HT-29 (cell line): ENCODE data around the gene ZP3. TPM values are rescaled to one million over a fixed set of nuclear protein-coding genes. Genes with fewer than 3 reads are reported as not detected.
A peak's percentile ranks its signal among the peaks of the same experiment; 100 is the strongest.
"Not testable (repeated sequence)": the region's sequence is repeated elsewhere in the genome, so short reads cannot be mapped to it uniquely, and the experiment has no call there.

Experiments
- DNase-seq: peaks from one replicate; pipeline ENCODE4 v3.0.0-alpha.2; 2015; ENCODE audit warnings: low spot score
- total RNA-seq: library from RNA; depleted of rRNA; stranded (reverse); fragments of >200 nt; shearing (Covaris generic); gene quantifications from 2 replicates; pipeline ENCODE4 v1.2.3, GENCODE V29; 2014

The ZP3 gene
- total RNA-seq, 1 experiment from 2014 or later, result 16.4 TPM

GRCh38 chr7:76403780-76404494 is 20.8 kb upstream of the ZP3 start:
- DNase-seq, result no peak

DNA sequence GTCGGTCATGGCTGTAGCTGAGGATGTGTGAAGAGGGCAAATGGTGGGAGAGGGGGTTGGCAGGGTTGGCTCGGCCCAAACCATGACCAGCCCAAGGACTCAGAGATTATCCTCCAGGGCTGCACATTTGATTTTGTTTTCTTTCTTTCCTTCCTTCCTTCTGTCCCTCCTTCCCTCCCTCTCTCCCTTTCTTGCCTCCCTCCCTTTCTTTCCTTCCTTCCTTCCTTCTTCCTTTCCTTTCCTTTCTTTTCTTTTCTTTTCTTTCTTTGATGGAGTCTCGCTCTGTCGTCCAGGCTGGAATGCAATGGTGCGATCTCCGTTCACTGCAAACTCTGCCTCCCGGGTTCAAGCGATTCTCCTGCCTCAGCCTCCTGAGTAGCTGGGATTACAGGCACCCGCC is 19.0 kb upstream of the ZP3 start:
- DNase-seq, result no peak

DNA sequence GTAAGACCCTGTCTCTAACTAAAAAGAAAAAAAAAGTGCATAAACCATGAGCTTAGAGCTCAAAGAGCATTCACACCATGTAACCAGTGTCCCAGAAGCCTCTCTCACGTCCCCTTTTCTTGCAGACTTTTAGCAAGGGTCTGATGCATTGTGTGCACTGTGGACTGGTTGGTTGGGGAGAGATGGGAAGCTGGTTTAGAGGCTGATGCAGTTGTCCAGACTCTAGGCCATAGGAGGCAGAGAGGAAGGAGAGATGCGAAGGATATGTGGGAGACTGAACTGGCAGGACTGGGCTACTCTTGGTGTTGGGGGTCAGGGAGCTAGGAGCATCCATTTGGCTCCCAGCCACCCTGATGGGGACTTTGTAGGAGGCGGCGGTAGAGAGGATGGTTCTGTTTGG is 17.0 kb upstream of the ZP3 start:
- DNase-seq, result no peak

DNA sequence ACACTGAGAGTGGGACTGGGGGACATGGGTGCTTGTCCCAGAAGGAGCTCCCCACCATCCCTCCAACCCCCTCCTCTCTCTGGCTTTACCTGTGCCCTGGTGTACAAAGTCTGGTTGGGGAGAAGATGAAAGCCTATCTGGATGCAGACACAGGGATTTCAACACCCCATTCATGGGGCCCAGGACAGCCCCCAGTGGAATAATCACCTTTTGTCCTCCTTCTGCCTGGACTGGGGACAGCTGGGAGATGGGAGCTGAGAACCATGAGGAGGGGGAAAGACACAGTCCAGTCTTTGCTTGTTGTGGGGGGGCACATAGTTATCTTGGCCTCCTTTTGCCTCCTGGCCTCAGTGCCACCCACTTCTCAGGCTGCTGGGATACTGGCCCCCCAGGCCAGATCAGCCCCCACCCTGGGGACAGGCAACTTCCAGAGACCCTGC is 16.6 kb upstream of the ZP3 start:
- no peak for DNase-seq

- no peak for DNase-seq
These were observed 15.2 kb upstream of the ZP3 start, which contains the start of gene SSC4D for GRCh38 chr7:76409537-76409936. Gene SSC4D (minus strand): TSS chr7:76409697. CDS start chr7:76404439, 5,258 bp downstream.

DNA sequence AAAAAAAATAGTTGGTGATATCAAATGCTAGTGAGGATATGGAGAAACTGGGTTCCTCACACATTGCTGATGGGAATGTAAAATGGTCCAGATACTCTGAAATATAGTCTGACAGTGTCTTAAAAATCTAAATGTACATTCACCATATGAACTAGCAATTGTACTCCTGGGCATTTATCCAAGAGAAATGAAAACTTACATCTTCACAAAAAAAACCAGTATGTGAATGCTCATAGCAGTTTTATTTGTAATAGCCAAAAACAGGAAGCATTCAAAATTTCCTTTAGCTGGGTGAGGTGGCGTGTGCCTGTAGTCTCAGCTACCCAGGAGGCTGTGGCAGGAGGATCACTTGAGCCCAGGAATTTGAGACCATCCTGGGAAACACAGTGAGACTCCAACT is 13.1 kb upstream of the ZP3 start:
- no peak for DNase-seq

DNA sequence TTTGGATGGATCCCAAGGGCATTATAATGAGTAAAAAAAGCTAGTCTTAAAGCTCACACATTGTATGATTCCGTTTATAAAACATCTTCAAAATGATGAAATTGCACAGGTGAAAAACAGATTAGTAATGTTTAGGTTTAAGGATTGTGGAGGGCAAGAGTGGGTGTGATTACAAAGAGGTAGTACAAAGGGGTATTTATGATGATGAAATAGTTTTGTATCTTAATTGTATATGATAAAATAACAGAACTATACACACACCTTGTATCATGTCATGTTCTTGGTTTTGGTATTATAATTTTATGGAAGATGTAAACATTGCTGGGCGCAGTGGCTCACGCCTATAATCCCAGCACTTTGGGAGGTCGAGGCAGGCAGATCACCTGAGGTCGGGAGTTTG is 12.5 kb upstream of the ZP3 start:
- no peak for DNase-seq

DNA sequence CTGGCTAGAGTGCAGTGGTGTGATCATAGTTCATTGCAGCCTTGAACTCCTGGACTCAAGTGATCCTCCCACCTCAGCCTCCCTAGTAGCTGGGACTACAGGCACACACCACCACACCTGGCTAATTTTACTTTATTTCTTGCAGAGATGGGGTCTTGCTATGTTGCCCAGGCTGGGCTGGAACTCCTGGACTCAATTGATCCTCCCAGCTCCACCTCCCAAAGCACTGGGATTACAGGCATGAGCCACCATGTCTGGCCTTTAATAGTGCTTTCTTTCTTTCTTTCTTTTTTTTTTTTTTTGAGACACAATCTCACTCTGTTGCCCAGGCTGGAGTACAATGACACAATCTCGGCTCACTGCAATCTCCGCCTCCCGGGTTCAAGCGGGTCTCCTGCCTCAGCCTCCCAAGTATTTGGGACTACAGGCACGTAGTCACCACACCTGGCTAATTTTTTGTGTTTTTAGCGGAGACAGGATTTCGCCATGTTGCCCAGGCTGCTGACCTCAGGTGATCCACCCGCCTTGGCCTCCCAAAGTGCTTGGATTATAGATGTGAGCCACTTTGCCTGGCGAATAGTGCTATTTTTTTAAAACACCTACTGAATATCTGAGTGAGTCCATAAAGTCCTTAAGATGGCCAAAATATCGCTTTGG is 7.0 kb upstream of the ZP3 start:
- not testable (repeated sequence) for DNase-seq

GRCh38 chr7:76421097-76421496 is 3.7 kb upstream of the ZP3 start:
- DNase-seq, result not testable (repeated sequence)

DNA sequence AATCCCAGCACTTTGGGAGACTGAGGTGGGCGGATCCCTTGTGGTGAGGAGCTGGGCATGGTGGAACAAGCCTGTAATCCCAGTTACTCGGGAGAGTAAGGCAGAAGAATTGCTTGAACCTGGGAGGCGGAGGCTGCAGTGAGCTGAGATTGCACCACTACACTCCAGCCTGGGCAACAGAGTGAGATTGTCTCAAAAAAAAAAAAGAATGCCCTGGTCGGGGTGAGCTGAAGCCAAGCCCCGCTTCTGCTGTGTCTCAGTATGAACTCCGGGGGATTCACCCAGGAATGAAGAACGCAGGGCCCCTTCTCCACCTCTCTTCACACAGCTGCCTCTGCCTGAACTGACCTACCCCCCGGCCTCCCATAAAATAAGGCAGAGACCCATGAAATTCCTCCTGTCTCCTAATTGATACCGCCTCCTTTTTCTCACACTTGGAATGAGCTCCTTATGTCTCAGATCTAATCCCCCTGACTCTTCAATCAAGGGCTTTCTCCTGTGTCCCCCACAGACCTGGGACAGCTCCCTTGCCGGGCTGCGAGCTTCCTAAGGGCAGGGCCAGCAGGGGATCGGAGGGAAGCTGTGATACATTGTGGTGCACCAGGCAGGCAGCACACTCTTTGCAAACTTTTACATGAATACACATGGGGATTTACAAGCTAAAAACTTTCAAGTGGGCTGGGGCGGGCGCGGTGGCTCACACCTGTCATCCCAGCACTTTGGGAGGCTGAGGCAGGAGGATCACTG is 911 bp upstream of the ZP3 start:
- no peak for DNase-seq

DNA sequence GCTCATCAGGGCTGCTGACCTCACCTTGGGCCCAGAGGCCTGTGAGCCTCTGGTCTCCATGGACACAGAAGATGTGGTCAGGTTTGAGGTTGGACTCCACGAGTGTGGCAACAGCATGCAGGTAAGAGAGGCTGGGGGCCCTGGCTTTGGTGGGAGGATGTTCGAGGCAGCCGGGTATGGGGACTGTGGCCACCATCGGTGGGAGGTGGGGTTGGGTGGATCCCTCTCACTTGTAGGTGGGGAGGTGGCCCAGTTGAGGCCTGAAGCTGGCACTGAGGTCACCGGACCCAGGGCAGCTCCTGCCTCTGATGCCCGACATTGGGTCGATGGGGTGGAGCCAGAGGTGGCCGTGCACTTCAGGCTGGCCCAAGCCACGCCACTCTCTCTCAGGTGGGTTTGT is 406 bp downstream of the ZP3 start:
- DNase-seq, result no peak

- not testable (repeated sequence) for DNase-seq
These were observed 808 bp downstream of the ZP3 start for GRCh38 chr7:76425558-76425957.

GRCh38 chr7:76426246-76426645 is 1.5 kb downstream of the ZP3 start:
- DNase-seq, result no peak

DNA sequence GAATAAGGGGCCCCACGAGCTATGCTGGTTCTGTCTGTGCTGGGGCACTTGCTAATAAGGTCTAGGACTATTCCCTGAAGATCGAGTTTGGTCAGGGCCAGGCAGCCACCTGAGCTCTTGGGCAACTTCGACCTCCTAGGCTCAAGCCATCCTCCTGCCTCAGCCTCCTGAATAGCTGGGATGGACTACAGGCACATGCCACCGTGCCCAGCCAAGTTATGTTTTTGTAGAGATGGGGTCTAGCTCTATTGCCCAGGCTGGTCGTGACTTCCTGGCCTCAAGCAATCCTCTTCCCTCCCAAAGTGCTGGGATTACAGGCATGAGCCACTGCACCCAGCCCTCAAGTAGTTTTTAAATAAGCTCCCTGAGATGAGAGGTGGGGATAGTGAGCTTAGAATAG is 2.9 kb downstream of the ZP3 start:
- DNase-seq, result no peak

DNA sequence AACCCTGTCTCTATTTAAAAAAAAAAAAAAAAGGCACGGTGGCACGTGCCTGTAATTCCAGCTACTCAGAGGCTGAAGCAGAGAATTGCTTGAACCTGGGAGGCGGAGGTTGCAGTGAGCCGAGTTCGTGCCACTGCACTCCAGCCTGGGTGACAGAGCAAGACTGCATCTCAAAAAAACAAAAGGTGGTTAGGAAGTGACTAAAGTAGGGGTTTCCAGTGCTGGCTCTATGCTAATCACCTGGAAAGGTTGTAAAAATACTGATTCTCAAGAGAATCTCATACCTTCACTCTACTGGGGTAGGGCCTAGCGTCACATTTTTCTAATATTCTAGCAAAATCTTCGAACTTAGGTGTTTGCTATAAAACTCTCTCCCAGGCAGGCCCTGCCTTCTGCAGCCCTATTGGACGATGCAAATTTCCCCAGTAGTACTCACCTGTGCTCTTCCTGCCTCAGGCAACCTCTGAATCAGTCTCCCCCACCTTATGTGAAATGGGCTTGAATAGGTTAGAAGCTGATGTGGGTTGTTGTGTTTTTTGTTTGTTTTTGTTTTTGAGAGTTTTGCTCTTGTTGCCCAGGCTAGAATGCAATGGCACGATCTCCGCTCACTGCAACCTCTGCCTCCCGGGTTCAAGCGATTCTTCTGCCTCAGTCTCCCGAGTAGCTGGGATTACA is 3.5 kb downstream of the ZP3 start:
- no peak for DNase-seq

DNA sequence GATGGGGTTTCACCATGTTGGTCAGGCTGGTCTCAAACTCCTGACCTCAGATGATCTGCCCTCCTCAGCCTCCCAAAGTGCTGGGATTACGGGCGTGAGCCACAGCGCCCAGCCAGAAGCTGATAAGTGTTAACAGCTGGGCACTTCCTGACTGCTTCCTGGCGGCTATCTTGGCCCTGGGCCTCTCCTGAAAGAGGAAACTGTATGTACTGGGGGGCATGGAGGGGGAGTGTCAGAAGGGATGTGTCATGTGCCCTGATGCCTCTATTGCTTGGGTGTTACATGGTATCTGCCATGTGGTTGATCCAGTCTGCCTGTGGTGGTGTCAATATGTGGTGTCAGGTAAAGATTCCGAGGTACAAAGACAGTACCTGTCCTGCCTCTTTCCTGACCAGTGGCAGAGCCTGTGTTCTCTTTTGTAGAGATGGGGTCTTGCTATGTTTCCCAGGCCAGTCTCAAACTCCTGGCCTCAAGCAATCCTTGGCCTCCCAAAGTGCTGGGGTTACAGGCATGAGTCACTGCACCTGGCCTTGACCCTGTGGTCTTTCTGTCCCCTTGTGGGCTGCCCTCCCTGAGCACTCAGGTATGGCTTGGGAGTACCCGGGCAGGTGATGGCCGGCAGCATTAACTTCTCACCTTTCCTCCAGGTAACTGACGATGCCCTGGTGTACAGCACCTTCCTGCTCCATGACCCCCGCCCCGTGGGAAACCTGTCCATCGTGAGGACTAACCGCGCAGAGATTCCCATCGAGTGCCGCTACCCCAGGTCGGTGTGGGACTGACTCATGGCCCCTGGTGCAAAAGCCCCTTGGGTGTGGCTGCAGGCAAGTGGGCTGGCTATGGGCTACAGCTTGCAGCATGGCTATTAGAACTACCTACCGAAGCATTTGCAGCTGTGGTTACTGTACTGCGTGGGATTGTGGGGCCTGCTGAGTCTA is 4.4 kb downstream of the ZP3 start:
- no peak for DNase-seq

- no peak for DNase-seq
These were observed 5.5 kb downstream of the ZP3 start for GRCh38 chr7:76430211-76430610.

DNA sequence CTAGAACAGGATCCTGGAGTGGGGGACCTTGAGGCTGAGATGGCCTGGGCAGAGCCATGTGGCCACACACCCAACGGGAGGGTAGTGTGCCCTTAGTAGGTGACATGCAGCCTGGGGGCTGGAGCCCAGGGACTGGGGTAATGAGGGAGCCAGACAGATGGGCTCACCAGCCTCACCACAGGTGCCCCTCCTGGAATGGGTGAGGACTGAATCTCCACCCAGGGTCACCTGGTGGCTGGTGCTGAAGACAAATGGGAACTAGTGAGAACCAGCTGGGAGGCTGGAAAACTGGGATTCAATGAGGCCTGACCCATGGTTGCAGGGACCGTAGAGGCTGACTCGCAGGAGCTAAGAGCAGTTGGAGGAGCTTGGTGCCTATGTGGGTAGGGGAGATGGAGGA is 6.1 kb downstream of the ZP3 start:
- no peak for DNase-seq

DNA sequence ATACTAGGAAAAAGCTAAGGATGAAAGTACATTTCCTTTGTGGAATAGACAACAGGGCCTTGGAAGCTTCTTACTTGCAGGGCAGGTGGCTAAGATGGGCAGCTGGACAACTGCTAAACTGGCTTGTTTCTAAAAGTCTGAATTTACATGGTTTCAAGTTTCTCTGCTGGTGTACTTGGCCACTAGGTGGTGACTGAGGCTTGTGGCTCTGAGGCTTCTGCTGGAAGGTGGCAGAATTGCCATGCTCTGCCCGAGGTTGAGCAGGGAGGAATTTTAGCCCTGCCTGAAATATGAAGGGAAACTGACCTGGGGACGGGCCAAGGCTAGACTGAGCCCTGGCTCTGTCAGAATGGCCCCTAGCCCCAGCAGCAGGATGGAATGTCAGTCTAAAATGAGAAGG is 13.1 kb downstream of the ZP3 start:
- peak; percentile 97 for DNase-seq

DNA sequence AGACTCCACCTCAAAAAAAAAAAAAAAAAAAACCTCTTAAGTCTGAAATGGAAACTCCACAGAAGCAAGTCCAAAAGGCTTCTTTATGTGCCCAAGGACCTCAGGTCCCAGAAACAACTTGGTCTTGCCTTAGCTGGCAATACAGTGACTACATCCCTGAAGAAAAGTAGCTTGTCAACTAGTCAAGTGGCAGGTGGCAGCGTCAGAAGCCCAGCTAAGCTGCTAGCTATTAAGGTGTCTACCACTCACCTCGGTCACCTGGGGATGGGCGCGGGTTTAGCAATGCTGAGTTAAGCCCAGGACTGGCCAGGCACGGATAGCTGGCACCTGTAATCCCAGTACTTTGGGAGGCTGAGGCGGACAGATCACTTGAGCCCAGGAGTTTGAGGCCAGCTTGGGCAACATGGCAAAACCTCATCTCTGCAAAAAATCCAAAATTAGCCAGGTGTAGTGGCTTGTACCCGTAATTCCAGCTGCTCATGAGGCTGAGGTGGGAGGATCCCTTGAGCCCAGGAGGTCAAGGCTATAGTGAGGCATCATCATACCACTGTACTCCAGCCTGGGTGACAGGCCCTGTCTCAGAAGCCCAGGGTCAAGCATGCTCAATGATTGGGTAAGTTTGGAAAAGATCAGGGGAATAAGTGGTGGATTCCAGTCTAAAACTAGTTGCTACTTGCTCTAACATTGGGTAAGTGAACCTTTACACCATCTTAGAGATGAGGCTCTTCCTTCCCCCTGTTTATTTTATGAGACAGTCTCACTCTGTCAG is 14.6 kb downstream of the ZP3 start:
- not testable (repeated sequence) for DNase-seq
